GM06990 (cell line): ENCODE measurements around the gene TAF13.

Experiments
- DNase-seq: peaks from one replicate; pipeline ENCODE4 v3.0.0-alpha.2; 2011; ENCODE audit not compliant: insufficient read length; ENCODE audit errors: extremely low read depth
- H3K27me3 ChIP-seq: replicated peaks from 2 replicates; pipeline ENCODE4 v1.6.0; 2011; ENCODE audit warnings: low read length; ENCODE audit not compliant: control insufficient read depth, insufficient read depth
- H3K36me3 ChIP-seq: 2 replicates; pipeline ENCODE4 v1.5.1; 2011; ENCODE audit warnings: low read length; ENCODE audit not compliant: control insufficient read depth, insufficient read depth
- H3K4me3 ChIP-seq: replicated peaks from 2 replicates; pipeline ENCODE4 v1.5.1; 2011; ENCODE audit warnings: low read depth, mild to moderate bottlenecking, control low read depth, low read length
- TF ChIP-seq, protein P1 (sequence below): IDR thresholded peaks from 2 replicates; pipeline ENCODE4 v1.5.1; 2011; ENCODE audit warnings: low read length, control low read depth, mild to moderate bottlenecking, inconsistent platforms; ENCODE audit not compliant: insufficient read depth, poor library complexity, severe bottlenecking

The TAF13 gene

DNA sequence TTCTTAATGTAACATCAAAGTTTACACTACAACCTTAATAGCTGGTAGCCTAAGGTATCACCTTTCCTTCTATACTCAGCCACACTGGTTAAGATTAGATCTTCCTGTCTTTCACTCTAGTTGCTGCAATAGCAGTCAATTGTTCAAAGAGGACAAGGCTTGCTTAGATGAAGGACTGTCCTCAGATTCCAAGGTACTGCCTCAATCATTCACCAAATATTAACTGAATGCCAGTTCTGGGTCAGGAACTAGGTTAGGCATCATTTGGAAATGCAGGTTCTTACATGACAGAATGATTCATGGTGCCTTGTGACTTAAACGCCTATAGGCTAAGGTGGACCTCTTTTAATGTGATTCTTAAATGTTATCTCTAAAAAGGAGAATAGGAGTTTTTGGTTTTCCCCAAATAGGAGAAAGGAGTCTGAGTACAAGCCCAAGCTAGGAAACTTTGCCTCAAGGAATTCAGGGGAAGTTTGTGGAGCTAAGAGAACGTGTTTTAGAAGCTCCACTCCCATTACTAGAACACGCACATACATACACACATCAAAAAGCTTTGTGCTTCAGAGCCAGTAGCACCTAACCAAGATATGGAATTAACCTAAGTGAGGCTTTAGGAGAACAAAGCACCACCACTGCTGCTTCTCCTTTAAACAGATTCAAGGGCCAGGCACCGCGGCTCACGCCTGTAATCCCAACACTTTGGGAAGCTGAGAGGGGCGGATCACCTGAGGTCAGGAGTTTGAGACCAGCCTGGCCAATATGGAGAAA is 25.4 kb downstream of the TAF13 start:
- no peak for DNase-seq
- H3K27me3 ChIP-seq = no peaks in the 10 kb centered on the region
- no peaks in the 10 kb centered on the region for H3K36me3 ChIP-seq
- no peak overlapping the region for H3K4me3 ChIP-seq
- TF ChIP-seq, protein P1, sequence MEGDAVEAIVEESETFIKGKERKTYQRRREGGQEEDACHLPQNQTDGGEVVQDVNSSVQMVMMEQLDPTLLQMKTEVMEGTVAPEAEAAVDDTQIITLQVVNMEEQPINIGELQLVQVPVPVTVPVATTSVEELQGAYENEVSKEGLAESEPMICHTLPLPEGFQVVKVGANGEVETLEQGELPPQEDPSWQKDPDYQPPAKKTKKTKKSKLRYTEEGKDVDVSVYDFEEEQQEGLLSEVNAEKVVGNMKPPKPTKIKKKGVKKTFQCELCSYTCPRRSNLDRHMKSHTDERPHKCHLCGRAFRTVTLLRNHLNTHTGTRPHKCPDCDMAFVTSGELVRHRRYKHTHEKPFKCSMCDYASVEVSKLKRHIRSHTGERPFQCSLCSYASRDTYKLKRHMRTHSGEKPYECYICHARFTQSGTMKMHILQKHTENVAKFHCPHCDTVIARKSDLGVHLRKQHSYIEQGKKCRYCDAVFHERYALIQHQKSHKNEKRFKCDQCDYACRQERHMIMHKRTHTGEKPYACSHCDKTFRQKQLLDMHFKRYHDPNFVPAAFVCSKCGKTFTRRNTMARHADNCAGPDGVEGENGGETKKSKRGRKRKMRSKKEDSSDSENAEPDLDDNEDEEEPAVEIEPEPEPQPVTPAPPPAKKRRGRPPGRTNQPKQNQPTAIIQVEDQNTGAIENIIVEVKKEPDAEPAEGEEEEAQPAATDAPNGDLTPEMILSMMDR = no peak

DNA sequence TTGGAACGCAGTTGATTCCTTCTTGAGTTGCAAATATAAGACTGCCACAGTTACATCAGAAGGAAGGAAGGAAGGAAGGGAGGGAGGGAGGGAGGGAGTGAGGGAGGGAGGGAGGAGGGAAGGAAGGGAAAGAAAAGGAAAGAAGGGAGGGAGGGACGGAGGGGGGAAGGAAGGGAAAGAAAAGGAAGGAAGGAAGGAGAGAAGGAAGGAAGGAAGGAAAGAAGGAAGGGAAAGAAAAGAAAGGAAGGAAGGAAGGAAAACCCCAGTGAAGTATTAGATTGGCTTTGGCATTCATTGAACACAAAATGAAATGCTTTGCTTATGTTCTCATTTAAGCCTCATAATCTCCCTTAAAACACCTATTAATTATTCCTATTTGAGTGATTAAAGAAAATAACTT is 27.5 kb downstream of the TAF13 start:
- no peak overlapping the region for H3K4me3 ChIP-seq
- no peaks in the 10 kb centered on the region for H3K27me3 ChIP-seq
- H3K36me3 ChIP-seq = no peaks in the 10 kb centered on the region
- no peak for DNase-seq
- TF ChIP-seq, protein P1 = no peak

DNA sequence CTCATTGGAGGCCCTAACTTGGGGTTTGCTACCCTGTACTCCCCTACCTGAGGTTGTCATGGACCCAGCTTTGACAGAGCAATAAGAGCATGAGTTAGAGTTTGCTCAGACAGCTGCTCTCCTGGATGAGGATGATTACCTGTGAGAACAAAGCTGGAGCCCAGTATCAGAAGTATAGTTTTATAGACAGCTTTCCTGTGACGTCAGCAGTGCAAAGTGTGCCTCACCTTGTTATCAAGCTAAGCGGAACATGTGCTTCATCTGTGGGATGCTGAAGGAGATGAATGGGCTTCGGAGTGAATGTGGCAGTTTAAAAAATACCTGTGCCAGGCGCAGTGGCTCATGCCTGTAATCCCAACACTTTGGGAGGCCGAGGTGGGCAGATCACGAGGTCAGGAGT is 28.5 kb downstream of the TAF13 start:
- H3K4me3 ChIP-seq = no peak overlapping the region
- H3K36me3 ChIP-seq = no peaks in the 10 kb centered on the region
- no peaks in the 10 kb centered on the region for H3K27me3 ChIP-seq
- TF ChIP-seq, protein P1 = no peak
- no peak for DNase-seq

DNA sequence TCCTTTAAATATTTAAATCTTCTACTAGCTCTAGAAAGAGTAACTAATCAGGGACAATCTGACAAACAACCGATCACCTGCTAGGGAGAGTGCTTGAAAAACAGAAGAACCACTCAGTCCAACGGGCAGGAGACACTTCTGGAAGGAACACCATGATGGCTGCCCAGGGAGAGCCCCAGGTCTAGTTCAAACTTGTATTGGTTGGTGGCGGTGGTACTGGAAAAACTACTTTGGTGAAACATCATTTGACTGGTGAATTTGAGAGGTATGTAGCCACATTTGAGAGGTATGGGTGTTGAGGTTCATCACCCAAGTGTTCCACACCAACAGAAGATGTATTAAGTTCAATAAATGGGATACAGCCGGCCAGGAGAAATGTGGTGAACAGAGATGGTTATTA is 29.1 kb downstream of the TAF13 start:
- DNase-seq = no peak
- Histone ChIP-seq H3K36me3 (no peaks in the 10 kb centered on the region), H3K27me3 (no peaks in the 10 kb centered on the region), H3K4me3 (no peak overlapping the region)
- TF ChIP-seq, protein P1 = no peak

DNA sequence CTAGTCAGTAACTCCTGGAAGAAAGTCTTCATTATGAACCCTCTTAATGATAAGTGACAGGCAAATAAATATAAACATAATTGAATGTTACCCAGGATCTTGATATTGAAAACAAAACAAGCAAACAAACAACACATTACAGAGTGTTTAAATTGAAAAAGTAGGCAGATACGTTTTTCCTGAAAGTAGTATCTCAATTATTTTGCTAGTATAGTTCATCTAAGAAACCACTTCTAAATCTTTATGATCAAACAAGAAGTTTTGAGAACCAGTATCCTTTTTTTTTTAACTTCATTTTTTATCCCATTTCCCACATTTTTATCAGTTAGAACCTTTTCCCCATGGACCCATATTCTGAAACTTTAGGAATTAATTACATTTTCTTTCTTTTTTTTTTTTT is 30.2 kb downstream of the TAF13 start:
- Histone ChIP-seq H3K27me3 (no peaks in the 10 kb centered on the region), H3K36me3 (no peaks in the 10 kb centered on the region), H3K4me3 (no peak overlapping the region)
- no peak for DNase-seq
- TF ChIP-seq, protein P1 = no peak
